HCT116 (cell line): Measurements from ENCODE around the gene GRHPR. TPM values are rescaled to one million over a fixed set of nuclear protein-coding genes. Genes with fewer than 3 reads are reported as not detected.

Experiments
- ATAC-seq: fragments of 200-7000 bp; cut with Tn5 transposase; 2 replicates; pipeline ENCODE4 v1.9.1; 2020; ENCODE audit warnings: mild to moderate bottlenecking, moderate library complexity
- Bru-seq: library from RNA; stranded (reverse); fragments of 400-500 nt; gene quantifications from one replicate; lab custom pipeline; 2021; lab: Mats Ljungman, UMichigan
- BruChase-seq, 2 experiments: library from RNA; stranded (reverse); fragments of 400-500 nt; gene quantifications; one replicate each; lab custom pipeline; 2021; lab: Mats Ljungman, UMichigan
- BruUV-seq: library from RNA; stranded (reverse); fragments of 400-500 nt; replicated peaks from 2 replicates; lab custom pipeline; 2021; lab: Mats Ljungman, UMichigan
- CTCF ChIA-PET: fragments of 300-600 bp; sonication (Branson Sonifier 250); formaldehyde crosslinking; loops from one replicate; lab custom pipeline; 2021; ENCODE audit warnings: antibody characterized with exemption; lab: Charles Lee
- POLR2A ChIA-PET: fragments of 300-600, 350-600 bp; sonication (Branson Sonifier 250); formaldehyde crosslinking; loops from one replicate; lab custom pipeline; 2021; ENCODE audit warnings: antibody characterized with exemption; lab: Charles Lee
- RAD21 ChIA-PET, 2 experiments: fragments of 300-600 bp; sonication (Branson Sonifier 250); formaldehyde crosslinking; loops; one replicate each; lab custom pipeline; 2023; ENCODE audit warnings: low total read pairs in 2 of 2; ENCODE audit not compliant: uncharacterized antibody in 2 of 2, unreplicated experiment in 2 of 2, low non-redundant PET in 1 of 2; lab: Charles Lee
- DNase-seq: peaks from one replicate; pipeline ENCODE4 v3.0.0-alpha.2; 2010; ENCODE audit warnings: low read depth, low spot score
- H2AFZ ChIP-seq: fragments of 200-600 bp; shearing (Covaris generic), sonication (generic); 2 replicates; pipeline ENCODE4 v1.6.1; 2017; ENCODE audit warnings: low read depth, mixed run types, mixed read lengths, antibody characterized with exemption, low read length; ENCODE audit not compliant: poor library complexity, severe bottlenecking
- H3K27ac ChIP-seq: 2 replicates; pipeline ENCODE4 v1.5.1; 2012; ENCODE audit warnings: low read depth, low read length
- H3K27me3 ChIP-seq: fragments of 200-600 bp; sonication (generic); 2 replicates; pipeline ENCODE4 v1.6.1; 2016; ENCODE audit warnings: mixed run types, low read length, mixed read lengths; ENCODE audit not compliant: insufficient read depth
- H3K36me3 ChIP-seq, 2 experiments: fragments of 200-500 bp in 1 of 2; fragments of 200-600 bp in 1 of 2; sonication (Bioruptor generic) in 1 of 2; sonication (generic) in 1 of 2; 2 replicates each; pipeline versions ENCODE4 v1.5.1 to v1.6.1; 2014 to 2016; ENCODE audit warnings: low read length in 2 of 2, inconsistent platforms in 1 of 2, mixed read lengths in 1 of 2, mixed run types in 1 of 2; ENCODE audit not compliant: insufficient read depth in 2 of 2, control insufficient read depth in 1 of 2
- H3K4me1 ChIP-seq, 2 experiments: fragments of 200-600 bp in 1 of 2; sonication (generic) in 1 of 2; 2 replicates each; pipeline versions ENCODE4 v1.5.1 to v1.6.1; 2012 to 2017; ENCODE audit warnings: low read length in 2 of 2, inconsistent platforms in 1 of 2, mild to moderate bottlenecking in 1 of 2, mixed read lengths in 1 of 2, mixed run types in 1 of 2, moderate library complexity in 1 of 2; ENCODE audit not compliant: insufficient read depth in 2 of 2, control insufficient read depth in 1 of 2
- H3K4me2 ChIP-seq: fragments of 200-600 bp; sonication (generic); 2 replicates; pipeline ENCODE4 v1.6.1; 2017; ENCODE audit warnings: mixed run types, low read length, mixed read lengths
- H3K4me3 ChIP-seq, 2 experiments: fragments of 200-600 bp in 1 of 2; sonication (generic) in 1 of 2; replicated peaks in 1 of 2; 2 replicates each; pipeline ENCODE4 v1.5.1; 2011 to 2016; ENCODE audit warnings: low read length in 2 of 2, control low read depth in 1 of 2, low read depth in 1 of 2, mild to moderate bottlenecking in 1 of 2, mixed read lengths in 1 of 2, mixed run types in 1 of 2
- H3K79me2 ChIP-seq: fragments of 200-600 bp; sonication (generic); 2 replicates; pipeline ENCODE4 v1.6.1; 2017; ENCODE audit warnings: mild to moderate bottlenecking, mixed run types, low read length, moderate library complexity, mixed read lengths; ENCODE audit not compliant: insufficient read depth
- H3K9ac ChIP-seq: fragments of 200-600 bp; sonication (generic); 2 replicates; pipeline ENCODE4 v1.6.1; 2016; ENCODE audit warnings: low read length, mixed read lengths
- H3K9me2 ChIP-seq: fragments of 200-600 bp; sonication (generic), shearing (Covaris generic); 2 replicates; pipeline ENCODE4 v1.6.1; 2017; ENCODE audit warnings: mixed run types, mild to moderate bottlenecking, moderate library complexity; ENCODE audit not compliant: insufficient read depth
- H3K9me3 ChIP-seq, 2 experiments: fragments of 200-500 bp in 1 of 2; fragments of 200-600 bp in 1 of 2; sonication (Bioruptor generic) in 1 of 2; sonication (generic) in 1 of 2; 2 replicates each; pipeline ENCODE4 v1.6.1; 2014 to 2017; ENCODE audit warnings: low read length in 2 of 2, mixed read lengths in 2 of 2, inconsistent platforms in 1 of 2, low read depth in 1 of 2, mild to moderate bottlenecking in 1 of 2, mixed run types in 1 of 2, moderate library complexity in 1 of 2; ENCODE audit not compliant: control insufficient read depth in 1 of 2, insufficient read depth in 1 of 2
- H4K20me1 ChIP-seq: fragments of 200-600 bp; sonication (generic), shearing (Covaris generic); 2 replicates; pipeline ENCODE4 v1.6.1; 2017; ENCODE audit warnings: mixed run types, mild to moderate bottlenecking, moderate library complexity; ENCODE audit not compliant: insufficient read depth
- EGR1 ChIP-seq: IDR thresholded peaks from 2 replicates; pipeline ENCODE4 v1.6.1; 2012; ENCODE audit warnings: low read depth
- ELF1 ChIP-seq: IDR thresholded peaks from 2 replicates; pipeline ENCODE4 v1.6.1; 2012; ENCODE audit warnings: low read depth, borderline replicate concordance
- POLR2A ChIP-seq: IDR thresholded peaks from 2 replicates; pipeline ENCODE4 v1.7.0; 2011; ENCODE audit warnings: borderline replicate concordance; ENCODE audit not compliant: insufficient read depth, insufficient read length; ENCODE audit errors: extremely low read depth
- POLR2AphosphoS5 ChIP-seq: IDR thresholded peaks from 2 replicates; pipeline ENCODE4 v1.6.1; 2011; ENCODE audit warnings: mild to moderate bottlenecking, low read depth, low read length, moderate library complexity
- SIN3A ChIP-seq: IDR thresholded peaks from 2 replicates; pipeline ENCODE4 v1.6.1; 2012; ENCODE audit warnings: low read depth
- SP1 ChIP-seq: IDR thresholded peaks from 2 replicates; pipeline ENCODE4 v1.6.1; 2012; ENCODE audit warnings: low read depth
- TCF7L2 ChIP-seq: IDR thresholded peaks from 2 replicates; pipeline ENCODE4 v1.7.0; 2011; ENCODE audit warnings: borderline replicate concordance, inconsistent platforms; ENCODE audit not compliant: insufficient read depth, insufficient read length; ENCODE audit errors: extremely low read depth
- YY1 ChIP-seq: IDR thresholded peaks from 2 replicates; pipeline ENCODE4 v1.6.1; 2011; ENCODE audit warnings: low read length, low read depth, moderate library complexity, mild to moderate bottlenecking; ENCODE audit not compliant: insufficient replicate concordance; ENCODE audit errors: extremely low read depth
- ZFX ChIP-seq: fragments of 450-650 bp; IDR thresholded peaks from 2 replicates; pipeline ENCODE4 v1.6.1; 2017
- intact Hi-C: fragments of 100-400 bp; cut with micrococcal nuclease; formaldehyde crosslinking; loops from 2 replicates; pipeline ENCODE4 v1.10.0; 2022
- long read RNA-seq: library from polyadenylated mRNA; unstranded; transcript quantifications from one replicate; pipeline ENCODE4 v2.0.0, GENCODE V29; 2021; ENCODE audit not compliant: unreplicated experiment
- polyA plus RNA-seq: library from polyadenylated mRNA; unstranded; fragments of >200 nt; gene quantifications from 2 replicates; pipeline ENCODE4 v1.2.1, GENCODE V29; 2012; ENCODE audit warnings: missing spikeins
- total RNA-seq: library from RNA; stranded (reverse); gene quantifications from one replicate; pipeline ENCODE4 v1.2.1, GENCODE V29; 2021; ENCODE audit not compliant: unreplicated experiment
- TF ChIP-seq, protein P1 (sequence below): IDR thresholded peaks from 2 replicates; pipeline ENCODE4 v1.6.1; 2012

GRHPR gene
- 106 TPM for total RNA-seq
- polyA plus RNA-seq, result 136 and 147 TPM in 2 replicates
- percentile 88 among the genes with signal in this experiment for Bru-seq, nascent RNA
- BruChase-seq, experiment 1, labeled RNA remaining after a 6-hour chase, result percentile 86 among the genes with signal in this experiment
- BruChase-seq, experiment 2, labeled RNA remaining after a 2-hour chase, result percentile 88 among the genes with signal in this experiment
- long read RNA-seq, full-length matches to known transcripts, result 93 of 173 reads
- long read RNA-seq, partial matches to known transcripts, result 23 of 173 reads
- long read RNA-seq, other reads (novel, unspliced or antisense), result 57 of 173 reads

- H3K4me3 ChIP-seq, result peak within 1 kb of the TSS; percentile 95 to 96
- ATAC-seq (peak; percentile 98), DNase-seq (peak; percentile 52)
- no peak within 1 kb of the TSS for H2AFZ ChIP-seq
- H3K79me2 ChIP-seq, result peaks cover 47% of the 10 kb centered on the region
- H4K20me1 ChIP-seq, result no peaks in the 10 kb centered on the region
- no peaks in the 10 kb centered on the region for H3K9me2 ChIP-seq
- H3K27ac ChIP-seq, result peak within 1 kb of the TSS; percentile 73
- H3K4me2 ChIP-seq, result peak within 1 kb of the TSS; percentile 88
- no peaks in the 10 kb centered on the region for H3K9me3 ChIP-seq
- BruUV-seq, result TSS peak; percentile 70
- H3K36me3 ChIP-seq, result peaks cover 11 to 18% of the 10 kb centered on the region in 2 experiments; a peak in 3 of 4 replicates
- peak within 1 kb of the TSS; percentile 80 for H3K9ac ChIP-seq
- CTCF ChIA-PET, result interaction anchor here (1.0 to 2.1 kb wide), 2 partner anchors 11 to 15 kb away, joined by 4 to 5 read pairs; no protein-coding TSS in a partner anchor
- no peaks in the 10 kb centered on the region for H3K27me3 ChIP-seq
- POLR2A ChIA-PET, result interaction anchor here (0.6 to 1.0 kb wide), 5 partner anchors 9 to 34 kb away, joined by 3 to 4 read pairs (median 3); no protein-coding TSS in a partner anchor
- RAD21 ChIA-PET, result interaction anchor here in 1 of 2 experiments (0.7 kb wide), 1 partner anchor 15 kb away, joined by 3 read pairs; no protein-coding TSS in a partner anchor
- peaks cover 4 to 18% of the 10 kb centered on the region in 2 experiments; a peak in 3 of 4 replicates for H3K4me1 ChIP-seq
- peak; percentile 96 for TF ChIP-seq ZFX
- TF ChIP-seq ELF1, result no peak
- peak; percentile 85 for TF ChIP-seq POLR2A
- TF ChIP-seq SIN3A, result peak; percentile 69; the same call in 1 of the 2 replicates
- TF ChIP-seq, protein P1, sequence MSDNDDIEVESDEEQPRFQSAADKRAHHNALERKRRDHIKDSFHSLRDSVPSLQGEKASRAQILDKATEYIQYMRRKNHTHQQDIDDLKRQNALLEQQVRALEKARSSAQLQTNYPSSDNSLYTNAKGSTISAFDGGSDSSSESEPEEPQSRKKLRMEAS, result peak; percentile 73; the same call in 1 of the 2 replicates
- peak; percentile 35; the same call in 1 of the 2 replicates for TF ChIP-seq SP1
- no peak for TF ChIP-seq YY1
- no peak for TF ChIP-seq TCF7L2
- TF ChIP-seq EGR1, result peak; percentile 73
- peak; percentile 93 for TF ChIP-seq POLR2AphosphoS5
- TF ChIP-seq, all 23 proteins: peak for 7
- intact Hi-C loops, result no loop called here
Measured at GRCh38 chr9:37422289-37423104, at the start of gene GRHPR. GRHPR (plus strand) TSS chr9:37422696; CDS start chr9:37422751, 55 bp downstream.
